ENCODE data around the gene CTSO. TPM values are rescaled to one million over a fixed set of nuclear protein-coding genes. Genes with fewer than 3 reads are reported as not detected.

CTSO gene
- total RNA-seq (ENCODE audit: low replicate concordance), result 4.3 and 12.3 TPM in 2 replicates
- long read RNA-seq, transcript CTSO-201 (8 exons, 2,954 nt), result major isoform, 62 of 71 reads
- long read RNA-seq, partial matches to known transcripts, result 5 of 71 reads
- long read RNA-seq, other reads (novel, unspliced or antisense), result 4 of 71 reads

GRCh38 chr4:155953151-155954117 lies at the start of gene CTSO:
CTSO (minus strand) TSS chr4:155953866; CDS start chr4:155953847, 19 bp downstream.
- Mint-ChIP-seq H3K4me3 (peak within 1 kb of the TSS; percentile 94), H3K4me1 (ENCODE audit: unreplicated experiment) (peaks cover 5% of the 10 kb centered on the region), H3K9me3 (no peaks in the 10 kb centered on the region), H3K27ac (peak within 1 kb of the TSS; percentile 97), H3K27me3 (no peaks in the 10 kb centered on the region), H3K36me3 (peaks cover 3% of the 10 kb centered on the region)
- peak; percentile 73 for TF ChIP-seq CTCF (conservative IDR thresholded peaks at IDR 0.05)
- DNase-seq (ENCODE audit: extremely low spot score, unreplicated experiment), result peak; percentile 72

- H3K27me3 Mint-ChIP-seq, result no peaks in the 10 kb centered on the region
- H3K4me3 Mint-ChIP-seq, result no peak overlapping the region
- H3K36me3 Mint-ChIP-seq, result no peaks in the 10 kb centered on the region
- DNase-seq (ENCODE audit: extremely low spot score, unreplicated experiment), result no peak
- no peak overlapping the region for H3K27ac Mint-ChIP-seq
- H3K9me3 Mint-ChIP-seq, result peaks cover 6% of the 10 kb centered on the region
- TF ChIP-seq CTCF (conservative IDR thresholded peaks at IDR 0.05), result no peak
- H3K4me1 Mint-ChIP-seq (ENCODE audit: unreplicated experiment), result no peaks in the 10 kb centered on the region
Observed at GRCh38 chr4:156000491-156000890, 46.8 kb upstream of the CTSO start.

- peak; percentile 69 for TF ChIP-seq CTCF (conservative IDR thresholded peaks at IDR 0.05)
- Mint-ChIP-seq H3K4me1 (ENCODE audit: unreplicated experiment) (no peaks in the 10 kb centered on the region), H3K27me3 (no peaks in the 10 kb centered on the region), H3K4me3 (no peak overlapping the region), H3K27ac (no peak overlapping the region), H3K36me3 (no peaks in the 10 kb centered on the region), H3K9me3 (peaks cover 6% of the 10 kb centered on the region)
- DNase-seq (ENCODE audit: extremely low spot score, unreplicated experiment), result no peak
Observed at GRCh38 chr4:155999725-156000124, 46.1 kb upstream of the CTSO start.

GRCh38 chr4:155995069-155995468 lies 41.4 kb upstream of the CTSO start:
- no peaks in the 10 kb centered on the region for H3K9me3 Mint-ChIP-seq
- H3K36me3 Mint-ChIP-seq, result no peaks in the 10 kb centered on the region
- TF ChIP-seq CTCF (conservative IDR thresholded peaks at IDR 0.05), result no peak
- no peaks in the 10 kb centered on the region for H3K27me3 Mint-ChIP-seq
- no peak for DNase-seq (ENCODE audit: extremely low spot score, unreplicated experiment)
- no peaks in the 10 kb centered on the region for H3K4me1 Mint-ChIP-seq (ENCODE audit: unreplicated experiment)
- no peak overlapping the region for H3K4me3 Mint-ChIP-seq
- H3K27ac Mint-ChIP-seq, result no peak overlapping the region

GRCh38 chr4:155984106-155984797 lies 30.6 kb upstream of the CTSO start:
- H3K4me3 Mint-ChIP-seq, result no peak overlapping the region
- no peak for DNase-seq (ENCODE audit: extremely low spot score, unreplicated experiment)
- TF ChIP-seq CTCF (conservative IDR thresholded peaks at IDR 0.05), result no peak
- no peaks in the 10 kb centered on the region for H3K36me3 Mint-ChIP-seq
- no peak overlapping the region for H3K27ac Mint-ChIP-seq
- peaks cover 14% of the 10 kb centered on the region for H3K9me3 Mint-ChIP-seq
- no peaks in the 10 kb centered on the region for H3K4me1 Mint-ChIP-seq (ENCODE audit: unreplicated experiment)
- H3K27me3 Mint-ChIP-seq, result no peaks in the 10 kb centered on the region
